GM13976 (cell line): ENCODE results near the gene NEK10.

ENCODE experiments used
- DNase-seq: peaks from one replicate; pipeline ENCODE4 v3.0.0; 2012; ENCODE audit warnings: low spot score
- CTCF ChIP-seq: IDR thresholded peaks from 2 replicates; pipeline ENCODE4 v1.5.1; 2012; ENCODE audit warnings: borderline replicate concordance, mild to moderate bottlenecking; ENCODE audit not compliant: insufficient read depth; ENCODE audit errors: extremely low read depth, missing control alignments, control extremely low read depth
- in situ Hi-C: fragments of 300-500 bp; cut with MboI; formaldehyde crosslinking; loops from one replicate; pipeline ENCODE4 v1.12.0; 2022; ENCODE audit warnings: low sequenced_read_pairs, mixed read lengths, inconsistent platforms; ENCODE audit not compliant: unreplicated experiment

Gene NEK10

DNA sequence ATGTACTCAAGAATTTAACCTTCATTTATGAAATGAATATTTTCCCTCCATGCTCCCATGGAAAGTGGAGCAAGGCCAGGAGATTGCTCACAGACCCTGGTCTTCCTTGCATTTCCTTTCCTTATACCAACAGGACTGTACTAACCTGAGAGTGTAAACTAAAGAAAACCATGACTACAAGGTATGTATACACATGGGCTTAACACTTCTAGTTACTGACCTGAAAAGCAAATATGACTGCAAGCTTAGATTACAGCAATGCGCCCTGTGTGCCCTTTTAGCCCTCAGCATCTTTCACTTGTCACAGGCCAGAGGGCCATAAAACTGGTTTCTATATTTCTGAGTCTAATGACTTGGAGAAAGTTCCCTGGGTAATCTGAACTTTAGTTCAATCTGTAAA, 52.1 kb downstream of the NEK10 start:
- in situ Hi-C loops = loop anchor here (10.0 to 25.0 kb wide), 2 partner anchors 158 to 1020 kb away; partner anchors contain the start of genes AZI2 and ZCWPW2
- no peak for DNase-seq
- TF ChIP-seq CTCF = no peak

DNA sequence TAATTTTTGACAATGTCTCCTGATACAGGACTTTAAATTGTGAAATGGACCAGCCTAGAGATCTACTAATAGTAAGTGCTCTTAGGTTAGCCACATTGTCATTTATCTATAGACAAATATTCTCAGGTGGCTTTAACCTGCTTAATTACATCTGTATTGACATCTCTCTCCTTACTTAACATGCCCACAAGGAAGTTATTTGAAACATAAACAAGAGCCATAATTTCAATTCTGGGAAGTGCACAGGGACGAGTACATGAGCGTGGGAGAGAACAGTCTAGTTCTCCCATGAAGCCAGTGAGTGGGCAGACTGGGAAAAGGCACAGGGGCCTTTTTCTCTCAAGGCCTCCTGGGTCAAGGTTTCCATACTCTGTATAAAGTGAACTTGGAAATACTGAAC, 54.2 kb downstream of the NEK10 start:
- in situ Hi-C loops = loop anchor here (10.0 to 25.0 kb wide), 2 partner anchors 160 to 1022 kb away; partner anchors contain the start of genes AZI2 and ZCWPW2
- DNase-seq = no peak
- TF ChIP-seq CTCF = no peak

- peak; percentile 54 for DNase-seq
- in situ Hi-C loops = loop anchor here (10.0 to 25.0 kb wide), 2 partner anchors 163 to 1025 kb away; partner anchors contain the start of genes AZI2 and ZCWPW2
- TF ChIP-seq CTCF = peak; percentile 65
Observed at GRCh38 chr3:27312044-27312668, 57.0 kb downstream of the NEK10 start.

DNA sequence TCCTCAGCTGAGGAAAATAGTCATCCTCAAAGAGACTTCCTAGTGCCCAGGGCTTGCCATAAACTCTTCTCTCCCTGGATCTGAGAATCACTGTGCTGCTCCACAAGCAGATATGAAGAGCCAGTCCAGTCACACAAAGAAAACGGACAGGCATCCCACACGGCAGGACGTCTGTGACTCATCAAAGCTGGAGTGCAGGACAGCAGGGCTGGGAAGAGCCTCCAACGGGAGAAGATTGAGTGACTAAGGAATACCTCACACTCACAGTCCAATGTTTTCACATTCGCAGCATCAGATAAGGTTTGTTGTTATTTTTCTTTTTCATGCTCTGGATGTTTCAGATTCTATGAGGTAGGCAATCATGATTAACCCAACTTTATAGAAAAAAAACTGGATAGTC, 57.8 kb downstream of the NEK10 start:
- TF ChIP-seq CTCF = no peak
- in situ Hi-C loops = loop anchor here (10.0 to 25.0 kb wide), 2 partner anchors 163 to 1026 kb away; partner anchors contain the start of genes AZI2 and ZCWPW2
- no peak for DNase-seq

DNA sequence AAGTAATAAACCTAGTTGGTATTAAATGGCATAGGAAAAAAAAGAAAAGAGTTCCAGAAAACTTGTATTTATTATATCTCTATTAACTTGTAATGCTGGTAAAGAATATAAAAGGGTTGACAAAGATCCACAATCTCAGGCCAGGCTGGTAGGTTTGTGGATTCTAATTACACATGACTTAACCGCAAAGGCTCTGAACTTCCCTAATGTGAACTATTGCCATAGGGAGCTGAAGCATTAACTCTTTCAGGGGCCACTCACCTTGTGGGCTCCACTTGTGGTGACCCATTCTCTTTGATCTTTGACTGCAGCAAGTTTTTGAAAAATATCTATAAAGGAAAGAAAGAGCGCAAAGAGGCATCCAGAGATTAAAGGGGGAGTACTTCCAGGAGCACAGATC, 58.5 kb downstream of the NEK10 start:
- in situ Hi-C loops = loop anchor here (10.0 to 25.0 kb wide), 2 partner anchors 164 to 1027 kb away; partner anchors contain the start of genes AZI2 and ZCWPW2
- DNase-seq = no peak
- TF ChIP-seq CTCF = no peak

DNA sequence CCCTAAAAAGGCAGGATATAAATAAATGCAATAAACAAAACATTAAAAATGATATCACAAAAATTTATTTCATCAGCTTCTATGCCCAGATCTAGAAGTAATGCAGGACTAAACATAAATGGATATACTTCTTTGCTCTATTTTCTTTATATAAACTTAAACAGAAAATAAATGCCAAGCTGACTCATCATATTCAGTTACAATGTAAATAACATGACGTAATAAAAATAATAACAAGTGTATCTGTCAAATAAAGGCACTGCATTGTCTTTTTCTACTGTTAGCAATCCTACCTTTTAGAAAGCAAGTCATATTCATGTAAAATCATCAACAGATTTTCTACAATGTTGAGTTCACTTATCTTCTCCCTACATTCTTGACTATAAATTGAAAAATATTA, 61.6 kb downstream of the NEK10 start:
- TF ChIP-seq CTCF = no peak
- in situ Hi-C loops = loop anchor here (10.0 to 25.0 kb wide), 2 partner anchors 367 to 1030 kb away; partner anchors contain the start of genes AZI2 and ZCWPW2
- DNase-seq = no peak
